Measurements from ENCODE around the gene MCTP1. TPM values are rescaled to one million over a fixed set of nuclear protein-coding genes. Genes with fewer than 3 reads are reported as not detected.

The MCTP1 gene
- total and polyA plus RNA-seq, 2 experiments from 2014 or later = 1.3 to 5.7 TPM

GRCh38 chr5:94885931-94886330, 399.0 kb downstream of the MCTP1 start:
- Histone ChIP-seq H3K79me2 (no peaks in the 10 kb centered on the region), H3K4me2 (no peak overlapping the region), H3K9me2 (replicated peaks; ENCODE audit: insufficient read depth) (no peaks in the 10 kb centered on the region), H3K27me3 (no peaks in the 10 kb centered on the region), H4K20me1 (ENCODE audit: insufficient read depth, poor library complexity, severe bottlenecking) (no peaks in the 10 kb centered on the region), H3K27ac (no peak overlapping the region), H3K4me1 (ENCODE audit: insufficient read depth) (no peaks in the 10 kb centered on the region), H3K36me3 (replicated peaks; ENCODE audit: insufficient read depth, low read depth) (no peaks in the 10 kb centered on the region), H3K4me3 (no peak overlapping the region), H3K9me3 (ENCODE audit: low read depth) (no peaks in the 10 kb centered on the region), H2AFZ (no peak overlapping the region)
- DNase-seq (ENCODE audit: low spot score) = no peak
- no peak for TF ChIP-seq EZH2phosphoT487 (IDR thresholded peaks at IDR 0.05; ENCODE audit: low read depth, severe bottlenecking, unreplicated experiment)
- 74% methylated on average over 2 of the region's 2 CpGs for WGBS (ENCODE audit: low lambda C conversion rate, missing lambda C conversion rate)

DNA sequence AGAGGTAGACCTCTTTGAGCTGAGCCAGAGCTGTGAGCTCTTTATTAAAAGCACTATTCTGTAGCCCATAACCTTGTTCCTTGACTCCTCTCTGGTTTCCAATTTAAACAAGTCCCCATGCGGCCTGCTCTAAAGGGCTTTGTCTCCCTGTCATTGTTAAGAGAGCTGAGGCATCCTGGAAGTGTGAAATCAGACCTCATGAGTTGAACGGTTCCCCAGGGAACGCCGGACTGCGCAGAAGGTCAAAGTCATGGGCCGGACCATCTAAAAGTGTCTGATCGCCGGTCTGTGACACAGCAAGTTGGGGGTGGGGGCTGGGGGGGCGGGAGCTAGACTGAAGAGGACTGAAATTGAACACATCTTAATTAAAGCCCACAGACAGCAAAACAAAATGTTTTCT, 400.6 kb downstream of the MCTP1 start:
- H3K4me3 ChIP-seq = no peak overlapping the region
- H3K27ac ChIP-seq = no peak overlapping the region
- no peak for TF ChIP-seq EZH2 (IDR thresholded peaks at IDR 0.05; ENCODE audit: borderline replicate concordance)
- H3K4me2 ChIP-seq = no peak overlapping the region
- WGBS (ENCODE audit: low lambda C conversion rate, missing lambda C conversion rate) = 63% methylated on average over 9 of the region's 9 CpGs
- H3K9me2 ChIP-seq (replicated peaks; ENCODE audit: insufficient read depth) = no peaks in the 10 kb centered on the region
- H3K4me1 ChIP-seq (ENCODE audit: insufficient read depth) = no peaks in the 10 kb centered on the region
- no peak overlapping the region for H2AFZ ChIP-seq
- H3K36me3 ChIP-seq (replicated peaks; ENCODE audit: insufficient read depth, low read depth) = no peaks in the 10 kb centered on the region
- H3K9me3 ChIP-seq (ENCODE audit: low read depth) = no peaks in the 10 kb centered on the region
- no peak for DNase-seq (ENCODE audit: low spot score)
- H3K79me2 ChIP-seq = no peaks in the 10 kb centered on the region
- H3K27me3 ChIP-seq = no peaks in the 10 kb centered on the region
- no peaks in the 10 kb centered on the region for H4K20me1 ChIP-seq (ENCODE audit: insufficient read depth, poor library complexity, severe bottlenecking)

DNA sequence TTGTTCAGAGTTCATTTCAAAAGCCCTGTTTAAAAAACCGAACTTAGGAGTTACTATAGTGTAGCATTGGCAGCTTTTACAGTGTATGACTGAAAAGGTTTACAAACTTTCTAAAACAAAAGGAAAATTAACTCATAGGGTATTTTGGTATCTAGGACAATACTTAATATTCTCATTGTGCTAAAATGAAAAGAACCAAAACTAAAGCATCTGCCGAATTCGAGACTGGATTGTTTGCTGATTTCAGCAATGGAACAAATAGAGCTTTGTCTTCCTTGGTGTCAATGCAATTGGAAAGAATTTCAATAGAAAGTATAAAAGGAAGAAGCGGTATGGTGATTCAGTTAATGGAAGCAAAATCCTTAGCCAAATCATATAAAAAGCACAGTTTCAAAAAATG, 412.4 kb downstream of the MCTP1 start:
- no peak for DNase-seq (ENCODE audit: low spot score)
- TF ChIP-seq, protein P1, sequence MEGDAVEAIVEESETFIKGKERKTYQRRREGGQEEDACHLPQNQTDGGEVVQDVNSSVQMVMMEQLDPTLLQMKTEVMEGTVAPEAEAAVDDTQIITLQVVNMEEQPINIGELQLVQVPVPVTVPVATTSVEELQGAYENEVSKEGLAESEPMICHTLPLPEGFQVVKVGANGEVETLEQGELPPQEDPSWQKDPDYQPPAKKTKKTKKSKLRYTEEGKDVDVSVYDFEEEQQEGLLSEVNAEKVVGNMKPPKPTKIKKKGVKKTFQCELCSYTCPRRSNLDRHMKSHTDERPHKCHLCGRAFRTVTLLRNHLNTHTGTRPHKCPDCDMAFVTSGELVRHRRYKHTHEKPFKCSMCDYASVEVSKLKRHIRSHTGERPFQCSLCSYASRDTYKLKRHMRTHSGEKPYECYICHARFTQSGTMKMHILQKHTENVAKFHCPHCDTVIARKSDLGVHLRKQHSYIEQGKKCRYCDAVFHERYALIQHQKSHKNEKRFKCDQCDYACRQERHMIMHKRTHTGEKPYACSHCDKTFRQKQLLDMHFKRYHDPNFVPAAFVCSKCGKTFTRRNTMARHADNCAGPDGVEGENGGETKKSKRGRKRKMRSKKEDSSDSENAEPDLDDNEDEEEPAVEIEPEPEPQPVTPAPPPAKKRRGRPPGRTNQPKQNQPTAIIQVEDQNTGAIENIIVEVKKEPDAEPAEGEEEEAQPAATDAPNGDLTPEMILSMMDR (IDR thresholded peaks at IDR 0.05; ENCODE audit: poor library complexity) = no peak
- TF ChIP-seq EZH2phosphoT487 (IDR thresholded peaks at IDR 0.05; ENCODE audit: low read depth, severe bottlenecking, unreplicated experiment) (no peak), EZH2 (IDR thresholded peaks at IDR 0.05; ENCODE audit: borderline replicate concordance) (no peak)
- Histone ChIP-seq H3K9me2 (replicated peaks; ENCODE audit: insufficient read depth) (no peaks in the 10 kb centered on the region), H3K4me2 (no peak overlapping the region), H3K27me3 (no peaks in the 10 kb centered on the region), H3K27ac (no peak overlapping the region), H2AFZ (no peak overlapping the region), H3K9me3 (ENCODE audit: low read depth) (no peaks in the 10 kb centered on the region), H4K20me1 (ENCODE audit: insufficient read depth, poor library complexity, severe bottlenecking) (no peaks in the 10 kb centered on the region), H3K79me2 (no peaks in the 10 kb centered on the region), H3K4me3 (no peak overlapping the region), H3K36me3 (replicated peaks; ENCODE audit: insufficient read depth, low read depth) (no peaks in the 10 kb centered on the region), H3K4me1 (ENCODE audit: insufficient read depth) (no peaks in the 10 kb centered on the region)
- WGBS (ENCODE audit: low lambda C conversion rate, missing lambda C conversion rate) = 90% methylated on average over 4 of the region's 4 CpGs

DNA sequence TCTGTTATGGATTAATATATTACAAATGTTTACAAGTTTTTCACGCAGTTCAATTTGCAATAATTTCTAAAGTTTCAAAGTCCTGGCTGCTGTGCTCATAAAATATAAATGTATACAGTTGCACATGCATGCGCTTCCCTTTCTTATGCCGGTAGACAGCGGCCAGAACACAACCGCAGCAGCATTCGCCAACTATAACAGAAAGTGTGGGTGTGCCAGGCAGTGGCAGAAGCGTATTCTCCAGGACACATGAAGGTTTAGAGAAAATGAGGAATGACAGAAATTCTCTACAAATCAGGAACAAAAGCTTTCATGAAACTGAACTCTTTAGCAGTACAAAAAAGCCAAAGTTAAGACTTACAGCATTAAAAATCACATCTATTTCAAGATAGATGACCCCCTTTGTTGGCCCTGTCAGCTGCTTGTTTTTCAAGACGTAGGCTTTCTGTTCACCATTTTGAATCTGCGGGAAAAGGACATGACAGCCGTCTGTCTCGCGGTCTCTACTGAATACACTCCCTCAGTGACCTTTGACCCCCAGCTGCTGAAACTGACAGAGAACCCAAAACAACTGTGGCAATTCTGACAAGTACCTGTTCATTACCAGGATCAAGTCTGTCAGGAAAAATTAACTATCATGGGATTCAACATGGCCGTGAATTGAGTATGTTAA, 414.2 kb downstream of the MCTP1 start:
- Histone ChIP-seq H2AFZ (no peak overlapping the region), H3K9me2 (replicated peaks; ENCODE audit: insufficient read depth) (no peaks in the 10 kb centered on the region), H3K4me2 (no peak overlapping the region), H3K79me2 (no peaks in the 10 kb centered on the region), H3K27me3 (no peaks in the 10 kb centered on the region), H3K9me3 (ENCODE audit: low read depth) (no peaks in the 10 kb centered on the region), H3K36me3 (replicated peaks; ENCODE audit: insufficient read depth, low read depth) (no peaks in the 10 kb centered on the region), H4K20me1 (ENCODE audit: insufficient read depth, poor library complexity, severe bottlenecking) (no peaks in the 10 kb centered on the region), H3K27ac (no peak overlapping the region), H3K4me1 (ENCODE audit: insufficient read depth) (no peaks in the 10 kb centered on the region), H3K4me3 (no peak overlapping the region)
- TF ChIP-seq EZH2phosphoT487 (IDR thresholded peaks at IDR 0.05; ENCODE audit: low read depth, severe bottlenecking, unreplicated experiment) (no peak), EZH2 (IDR thresholded peaks at IDR 0.05; ENCODE audit: borderline replicate concordance) (no peak)
- TF ChIP-seq, protein P1 (IDR thresholded peaks at IDR 0.05; ENCODE audit: poor library complexity) = no peak
- DNase-seq (ENCODE audit: low spot score) = no peak
- WGBS (ENCODE audit: low lambda C conversion rate, missing lambda C conversion rate) = 69% methylated on average over 13 of the region's 13 CpGs

Measured in hepatocyte (in vitro differentiated cells).